Natural killer cell (primary cell): ENCODE measurements around the gene AMN1. TPM values are rescaled to one million over a fixed set of nuclear protein-coding genes. Genes with fewer than 3 reads are reported as not detected.

ENCODE experiments used
- ATAC-seq, 3 donors: fragments of 150-1000 bp in 2 of 3; fragments of 200-7000 bp in 1 of 3; cut with Tn5 transposase; 1 replicate in 1 of 3; 2 replicates in 2 of 3; pipeline ENCODE4 v1.10.0; 2021; ENCODE audit warnings: mild to moderate bottlenecking in 2 of 3, moderate library complexity in 2 of 3
- DNase-seq, 2 donors: peaks; one replicate each; pipeline versions ENCODE4 v3.0.0 to v3.0.0-alpha.2; 2013 to 2021; ENCODE audit warnings: mixed read lengths in 1 of 2
- H3K27ac ChIP-seq: one replicate; pipeline ENCODE4 v1.5.1; 2013; ENCODE audit warnings: mild to moderate bottlenecking, low read length
- H3K27me3 ChIP-seq: one replicate; pipeline ENCODE4 v1.6.1; 2013; ENCODE audit warnings: low read length; ENCODE audit not compliant: control insufficient read depth, insufficient read depth
- H3K36me3 ChIP-seq: one replicate; pipeline ENCODE4 v1.6.1; 2013; ENCODE audit warnings: low read length; ENCODE audit not compliant: control insufficient read depth, insufficient read depth
- H3K4me1 ChIP-seq: one replicate; pipeline ENCODE4 v1.6.1; 2013; ENCODE audit warnings: low read length; ENCODE audit not compliant: control insufficient read depth, insufficient read depth
- H3K4me3 ChIP-seq: one replicate; pipeline ENCODE4 v1.5.1; 2013; ENCODE audit warnings: low read length
- H3K9me3 ChIP-seq: one replicate; pipeline ENCODE4 v1.6.1; 2013; ENCODE audit warnings: low read length; ENCODE audit not compliant: control insufficient read depth, insufficient read depth
- H3K27ac Mint-ChIP-seq, 2 donors: one replicate each; pipeline ENCODE4 v1.8.0; 2022; ENCODE audit warnings: mild to moderate bottlenecking in 2 of 2, mixed read lengths in 2 of 2, moderate library complexity in 1 of 2
- H3K27me3 Mint-ChIP-seq, 2 donors: one replicate each; pipeline ENCODE4 v1.8.0; 2022; ENCODE audit warnings: low read depth in 2 of 2, mixed read lengths in 2 of 2
- H3K36me3 Mint-ChIP-seq: one replicate; pipeline ENCODE4 v1.8.0; 2022; ENCODE audit warnings: mixed read lengths
- H3K4me1 Mint-ChIP-seq, 2 donors: one replicate each; pipeline ENCODE4 v1.8.0; 2022; ENCODE audit warnings: mixed read lengths in 2 of 2
- H3K4me3 Mint-ChIP-seq: one replicate; pipeline ENCODE4 v1.8.0; 2022; ENCODE audit warnings: mild to moderate bottlenecking, moderate library complexity, mixed read lengths
- H3K9me3 Mint-ChIP-seq, 2 donors: one replicate each; pipeline ENCODE4 v1.8.0; 2022; ENCODE audit warnings: mixed read lengths in 2 of 2
- WGBS: methylation state at CpG from one replicate; pipeline ENCODE4 v1.1.7; 2013; ENCODE audit warnings: missing lambda C conversion rate; ENCODE audit not compliant: insufficient coverage; 5-methylcytosine and 5-hydroxymethylcytosine counted together
- intact Hi-C: fragments of 100-400 bp; cut with micrococcal nuclease; formaldehyde crosslinking; loops from one replicate; pipeline ENCODE4 v1.14.2; 2022
- total RNA-seq, 4 donors: library from RNA; stranded (reverse); fragments of 120-200 nt in 1 of 4; gene quantifications; one replicate each; pipeline versions ENCODE4 v1.2.3 to v1.2.4, GENCODE V29; 2013 to 2022
- TF ChIP-seq, protein P1 (sequence below): fragments of 200-600 bp; IDR thresholded peaks from one replicate; pipeline ENCODE4 v1.8.0; 2022; ENCODE audit warnings: antibody characterized with exemption

AMN1 gene
- total RNA-seq, 3 donors from 2014 or later (not counting 1 experiment from before 2014, with no cell fraction given) = 4.6 to 6.9 (median 6.3) TPM

DNA sequence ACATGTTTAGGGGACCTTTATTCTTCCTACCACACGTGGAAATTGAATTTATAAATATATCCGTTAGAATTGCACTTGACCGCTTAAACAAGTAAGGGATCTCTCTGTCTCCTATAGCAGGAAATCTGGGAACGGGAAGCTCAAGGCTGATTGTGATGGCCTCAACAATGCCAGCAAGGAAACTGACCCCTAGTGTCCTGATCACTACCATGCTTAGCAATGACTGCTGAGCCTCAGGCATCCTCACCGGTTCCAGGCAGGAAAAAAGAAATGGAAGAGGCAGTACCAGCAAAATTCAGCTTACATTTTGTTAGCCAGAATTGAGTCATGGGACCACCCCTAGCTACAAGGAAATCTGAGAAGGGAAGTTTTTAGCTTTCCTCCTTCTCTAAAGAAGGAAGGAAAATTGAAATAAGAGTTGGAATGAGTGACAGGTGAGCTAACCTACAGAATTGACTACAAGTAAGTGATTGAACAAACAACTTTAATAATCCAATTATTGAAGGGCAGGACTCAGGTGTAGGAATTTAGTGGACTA lies 43.9 kb upstream of the AMN1 start:
- H3K4me1 ChIP-seq = peaks cover 10% of the 10 kb centered on the region
- WGBS = 97% methylated on average over 5 of the region's 5 CpGs
- intact Hi-C loops = no loop called here

DNA sequence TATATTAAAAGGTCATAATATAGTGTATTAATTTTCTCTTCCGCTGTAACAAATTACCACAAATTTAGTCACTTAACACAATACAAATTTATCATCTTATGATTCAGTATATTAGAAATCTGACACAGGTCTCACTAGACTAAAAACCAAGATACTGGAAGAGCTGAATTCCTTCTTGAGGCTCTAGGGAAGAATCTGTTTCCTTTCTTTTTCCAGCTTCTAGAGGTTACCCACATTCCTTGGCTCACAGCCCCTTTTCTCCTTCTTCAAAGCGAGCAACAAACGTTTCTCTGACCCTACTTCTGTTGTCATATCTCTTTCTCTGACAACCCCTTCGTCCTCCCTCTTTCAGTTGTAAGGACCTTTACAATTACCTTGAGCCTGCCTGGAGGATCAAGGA lies 43.4 kb upstream of the AMN1 start:
- H3K4me3 ChIP-seq = no peak overlapping the region
- ATAC-seq = no peak
- Mint-ChIP-seq H3K27ac (no peak overlapping the region), H3K27me3 (no peaks in the 10 kb centered on the region), H3K4me1 (peaks cover 0 to 19% of the 10 kb centered on the region in 2 donors), H3K4me3 (no peak overlapping the region), H3K36me3 (no peaks in the 10 kb centered on the region), H3K9me3 (no peaks in the 10 kb centered on the region)
- intact Hi-C loops = no loop called here
- H3K36me3 ChIP-seq = no peaks in the 10 kb centered on the region
- H3K27me3 ChIP-seq = no peaks in the 10 kb centered on the region
- peaks cover 10% of the 10 kb centered on the region for H3K4me1 ChIP-seq
- no peak overlapping the region for H3K27ac ChIP-seq
- no peak for DNase-seq
- no peaks in the 10 kb centered on the region for H3K9me3 ChIP-seq
- TF ChIP-seq, protein P1, sequence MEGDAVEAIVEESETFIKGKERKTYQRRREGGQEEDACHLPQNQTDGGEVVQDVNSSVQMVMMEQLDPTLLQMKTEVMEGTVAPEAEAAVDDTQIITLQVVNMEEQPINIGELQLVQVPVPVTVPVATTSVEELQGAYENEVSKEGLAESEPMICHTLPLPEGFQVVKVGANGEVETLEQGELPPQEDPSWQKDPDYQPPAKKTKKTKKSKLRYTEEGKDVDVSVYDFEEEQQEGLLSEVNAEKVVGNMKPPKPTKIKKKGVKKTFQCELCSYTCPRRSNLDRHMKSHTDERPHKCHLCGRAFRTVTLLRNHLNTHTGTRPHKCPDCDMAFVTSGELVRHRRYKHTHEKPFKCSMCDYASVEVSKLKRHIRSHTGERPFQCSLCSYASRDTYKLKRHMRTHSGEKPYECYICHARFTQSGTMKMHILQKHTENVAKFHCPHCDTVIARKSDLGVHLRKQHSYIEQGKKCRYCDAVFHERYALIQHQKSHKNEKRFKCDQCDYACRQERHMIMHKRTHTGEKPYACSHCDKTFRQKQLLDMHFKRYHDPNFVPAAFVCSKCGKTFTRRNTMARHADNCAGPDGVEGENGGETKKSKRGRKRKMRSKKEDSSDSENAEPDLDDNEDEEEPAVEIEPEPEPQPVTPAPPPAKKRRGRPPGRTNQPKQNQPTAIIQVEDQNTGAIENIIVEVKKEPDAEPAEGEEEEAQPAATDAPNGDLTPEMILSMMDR = no peak
- 93% methylated on average over 3 of the region's 4 CpGs for WGBS

More for the DNA sequence above, 43.9 kb upstream of the AMN1 start:
- Mint-ChIP-seq H3K27ac (no peak overlapping the region), H3K4me3 (no peak overlapping the region), H3K27me3 (no peaks in the 10 kb centered on the region), H3K4me1 (peaks cover 0 to 14% of the 10 kb centered on the region in 2 donors), H3K36me3 (no peaks in the 10 kb centered on the region), H3K9me3 (no peaks in the 10 kb centered on the region)
- Histone ChIP-seq H3K36me3 (no peaks in the 10 kb centered on the region), H3K4me3 (no peak overlapping the region), H3K27ac (no peak overlapping the region), H3K9me3 (no peaks in the 10 kb centered on the region), H3K27me3 (no peaks in the 10 kb centered on the region)
- DNase-seq (no peak), ATAC-seq (no peak)
- TF ChIP-seq, protein P1 = no peak

DNA sequence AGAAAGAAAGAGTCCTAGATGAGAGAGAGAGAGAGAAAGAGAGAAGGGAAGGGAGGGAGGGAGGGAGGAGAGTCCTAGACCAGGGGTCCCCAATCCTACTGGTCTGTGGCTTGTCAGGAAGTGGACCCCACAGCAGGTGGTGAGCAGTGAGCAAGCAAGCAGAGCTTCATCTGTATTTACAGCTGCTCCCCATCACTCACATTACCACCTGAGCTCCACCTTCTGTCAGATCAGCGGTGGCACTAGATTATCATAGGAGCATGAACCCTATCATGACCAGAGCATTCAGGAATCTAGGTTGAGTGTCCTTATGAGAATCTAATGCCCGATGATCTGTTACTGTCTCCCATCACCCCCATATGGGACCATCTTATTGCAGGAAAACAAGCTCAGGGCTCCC lies 39.2 kb upstream of the AMN1 start:
- TF ChIP-seq, protein P1 = no peak
- H3K4me3 ChIP-seq = no peak overlapping the region
- Mint-ChIP-seq H3K4me1 (peaks cover 0 to 10% of the 10 kb centered on the region in 2 donors), H3K36me3 (no peaks in the 10 kb centered on the region), H3K27me3 (no peaks in the 10 kb centered on the region), H3K4me3 (no peak overlapping the region), H3K9me3 (no peaks in the 10 kb centered on the region), H3K27ac (peak overlapping the region in 1 of 2 donors; percentile 22)
- intact Hi-C loops = no loop called here
- no peak overlapping the region for H3K27ac ChIP-seq
- 82% methylated on average over 1 of the region's 2 CpGs for WGBS
- H3K4me1 ChIP-seq = no peaks in the 10 kb centered on the region
- ATAC-seq = no peak
- no peaks in the 10 kb centered on the region for H3K36me3 ChIP-seq
- peak in 1 of 2 donors; percentile 22 for DNase-seq
- no peaks in the 10 kb centered on the region for H3K27me3 ChIP-seq
- no peaks in the 10 kb centered on the region for H3K9me3 ChIP-seq

DNA sequence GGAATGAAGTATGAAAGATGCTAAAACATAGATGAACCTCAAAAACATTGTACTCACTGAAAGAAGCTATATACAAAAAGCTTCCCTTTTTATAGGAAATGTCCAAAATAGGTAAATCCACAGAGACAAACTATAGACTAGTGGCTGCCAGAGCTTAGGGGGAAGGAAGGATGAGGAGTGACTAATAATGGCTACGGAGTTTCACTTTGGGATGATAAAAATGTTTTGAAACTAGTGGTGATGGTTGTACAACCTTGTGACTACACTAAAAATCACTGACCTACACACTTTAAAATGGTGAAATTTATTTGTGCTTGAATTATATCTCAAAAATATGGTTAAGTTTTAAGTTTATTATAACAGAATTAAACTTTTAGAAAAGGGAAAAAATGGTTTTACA lies 37.1 kb upstream of the AMN1 start:
- WGBS = no CpG with 5 or more reads among the region's 1 CpG

More for the DNA sequence above, 37.1 kb upstream of the AMN1 start:
- Histone ChIP-seq H3K9me3 (no peaks in the 10 kb centered on the region), H3K4me1 (no peaks in the 10 kb centered on the region), H3K27ac (no peak overlapping the region), H3K36me3 (no peaks in the 10 kb centered on the region), H3K27me3 (no peaks in the 10 kb centered on the region), H3K4me3 (no peak overlapping the region)
- no peak for ATAC-seq
- Mint-ChIP-seq H3K9me3 (no peaks in the 10 kb centered on the region), H3K4me3 (no peak overlapping the region), H3K36me3 (no peaks in the 10 kb centered on the region), H3K27me3 (no peaks in the 10 kb centered on the region), H3K27ac (no peak overlapping the region), H3K4me1 (peaks cover 0 to 10% of the 10 kb centered on the region in 2 donors)
- intact Hi-C loops = no loop called here
- DNase-seq = no peak
- TF ChIP-seq, protein P1 = no peak
